Stimulated activated CD4-positive, alpha-beta T cell treated with anti-CD3 and anti-CD28 coated beads, Interleukin-12 subunit alpha, Interleukin-12 subunit beta, amount 100 ng/mL, for 4 hours (primary cell): Measurements from ENCODE around the gene ZBED1.
"Not testable (repeated sequence)": the region's sequence is repeated elsewhere in the genome, so short reads cannot be mapped to it uniquely, and the experiment has no call there.

Source experiments
- DNase-seq: peaks from one replicate; pipeline ENCODE4 v3.0.0-alpha.2; 2020

Gene ZBED1

DNA sequence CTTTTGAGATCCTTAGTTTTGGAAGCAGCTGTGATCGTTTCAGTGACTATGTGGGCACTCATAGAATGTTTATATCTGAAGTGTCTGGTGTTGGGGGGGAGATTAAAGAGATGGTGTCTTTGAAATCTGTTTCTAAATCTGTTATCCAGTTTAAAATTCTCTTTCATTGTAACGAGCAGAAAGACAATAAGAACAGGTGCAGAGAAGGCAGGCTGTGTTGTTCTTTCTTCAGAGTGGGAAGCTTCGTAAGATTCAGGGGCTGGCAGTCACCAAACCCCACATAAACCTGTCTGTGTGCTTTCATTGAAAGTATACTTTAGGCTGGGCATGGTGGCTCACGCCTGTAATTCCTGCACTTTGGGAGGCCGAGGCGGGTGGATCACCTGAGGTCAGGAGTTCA lies 16.3 kb upstream of the ZBED1 start:
- no peak for DNase-seq

DNA sequence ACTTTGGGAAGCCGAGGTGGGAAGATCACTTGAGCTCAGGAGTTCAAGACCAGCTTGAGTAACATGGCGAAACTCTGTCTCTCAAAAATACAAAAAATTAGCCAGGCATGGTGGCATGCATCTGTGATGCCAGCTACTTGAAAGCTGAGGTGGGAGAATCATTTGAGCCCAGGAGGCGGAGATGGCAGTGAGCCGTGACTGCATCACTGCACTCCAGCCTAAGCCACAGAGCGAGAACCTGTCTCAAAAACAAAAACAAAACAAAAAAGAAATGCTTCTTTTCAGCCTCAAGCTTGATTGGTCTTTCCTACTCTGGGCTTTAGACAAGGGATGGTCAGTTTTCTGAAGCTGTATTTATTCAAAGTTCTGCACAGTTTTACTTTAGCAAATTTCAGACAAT lies 15.8 kb upstream of the ZBED1 start:
- DNase-seq: no peak

DNA sequence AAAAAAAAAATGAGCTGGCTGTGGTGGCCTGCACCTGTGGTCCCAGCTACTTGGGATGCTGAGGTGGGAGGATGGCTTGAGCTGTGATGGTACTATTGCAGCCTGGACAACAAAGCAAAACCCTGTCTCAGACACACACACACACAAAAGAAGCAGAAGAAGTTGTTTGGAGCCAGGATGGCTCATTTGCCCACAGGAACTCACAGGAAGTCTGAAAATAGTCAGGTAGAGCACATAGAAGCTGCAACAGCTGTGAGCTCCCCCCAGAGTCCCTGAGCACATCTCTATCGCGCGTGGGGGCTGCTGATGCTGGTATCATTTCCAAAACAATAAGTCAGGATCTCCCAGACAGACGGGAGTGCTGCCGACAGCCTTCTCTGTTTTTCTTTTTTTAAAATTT lies 13.4 kb upstream of the ZBED1 start:
- DNase-seq: no peak

DNA sequence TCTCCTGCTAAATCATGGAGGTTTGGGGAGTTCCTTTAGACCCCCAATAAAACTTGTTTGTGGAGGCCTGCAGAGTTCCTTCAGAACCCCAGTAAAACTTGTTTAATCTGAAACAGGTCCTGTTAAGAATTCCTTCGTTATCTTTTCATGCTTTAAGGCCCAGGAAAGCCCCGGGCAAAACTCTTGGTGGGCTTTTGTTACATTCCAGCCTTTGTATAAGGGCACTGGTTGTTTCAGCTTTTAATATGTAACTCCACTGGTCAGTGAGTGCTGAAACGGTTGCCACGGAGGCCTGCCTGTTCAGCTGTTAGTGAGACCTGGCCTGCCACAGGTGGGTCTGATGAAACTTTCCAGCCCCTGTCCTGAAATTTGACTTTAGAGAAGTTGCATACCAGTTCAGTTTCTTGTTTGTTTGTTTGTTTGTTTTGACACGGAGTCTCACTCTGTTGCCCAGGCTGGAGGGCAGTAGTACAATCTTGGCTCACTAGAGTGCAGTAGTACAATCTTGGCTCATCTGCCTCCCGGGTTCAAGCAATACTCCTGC lies 12.4 kb upstream of the ZBED1 start:
- no peak for DNase-seq

- no peak for DNase-seq
Measured at GRCh38 chrX:2512501-2512900, 11.7 kb upstream of the ZBED1 start.

GRCh38 chrX:2511326-2511725 lies 10.6 kb upstream of the ZBED1 start:
- DNase-seq: no peak

DNA sequence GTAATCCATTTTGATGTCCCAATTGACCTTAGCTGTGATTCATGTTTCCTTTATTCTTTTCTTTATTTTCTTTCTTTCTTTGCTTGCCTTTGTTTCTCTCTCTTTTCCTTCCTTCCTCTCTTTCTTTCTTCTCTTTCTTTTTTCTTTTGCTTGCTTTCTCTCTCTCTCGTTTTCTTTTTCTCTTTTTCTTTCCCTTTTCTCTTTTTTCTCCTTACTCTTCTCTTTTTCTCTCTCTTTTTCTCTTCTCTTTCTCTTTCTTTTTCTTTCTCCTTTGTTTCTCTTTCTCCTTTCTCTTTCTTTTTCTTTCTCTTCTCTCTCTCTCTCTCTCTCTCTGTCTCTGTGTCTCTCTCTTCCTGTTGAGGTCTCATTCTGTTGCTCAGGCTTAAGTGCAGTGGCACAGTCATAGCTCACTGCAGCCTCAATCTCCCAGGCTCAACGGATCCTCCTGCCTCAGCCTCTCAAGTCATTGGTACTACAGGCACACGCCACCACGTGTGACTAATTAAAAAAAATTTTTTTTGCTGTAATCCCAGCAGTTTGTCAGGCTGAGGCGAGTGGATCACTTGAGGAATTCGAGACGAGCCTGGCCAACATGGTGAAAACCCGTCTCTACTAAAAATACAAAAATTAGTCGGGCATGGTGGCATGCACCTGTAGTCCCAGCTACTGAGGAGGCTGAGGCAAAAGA lies 8.0 kb upstream of the ZBED1 start:
- DNase-seq: no peak

GRCh38 chrX:2507904-2508627 lies 7.3 kb upstream of the ZBED1 start:
- DNase-seq: no peak

DNA sequence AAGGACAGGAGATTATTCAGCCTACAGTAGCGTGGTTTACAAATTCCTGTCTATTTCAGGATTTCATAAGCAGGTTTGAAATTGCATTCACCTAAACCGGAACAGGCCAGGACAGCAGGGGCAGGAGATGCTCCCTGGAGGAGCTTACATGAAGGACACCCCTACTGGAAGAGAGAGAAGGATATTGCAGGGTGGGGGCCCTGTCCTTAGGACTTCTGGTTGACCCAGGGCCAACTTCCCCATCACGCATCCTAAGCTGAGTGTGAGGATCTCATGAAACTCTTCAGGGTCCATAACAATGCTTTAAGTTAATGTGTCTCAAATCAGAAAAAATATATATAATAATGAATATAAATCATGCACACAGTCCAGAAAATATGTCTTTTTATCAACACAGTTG lies 6.4 kb upstream of the ZBED1 start:
- no peak for DNase-seq

DNA sequence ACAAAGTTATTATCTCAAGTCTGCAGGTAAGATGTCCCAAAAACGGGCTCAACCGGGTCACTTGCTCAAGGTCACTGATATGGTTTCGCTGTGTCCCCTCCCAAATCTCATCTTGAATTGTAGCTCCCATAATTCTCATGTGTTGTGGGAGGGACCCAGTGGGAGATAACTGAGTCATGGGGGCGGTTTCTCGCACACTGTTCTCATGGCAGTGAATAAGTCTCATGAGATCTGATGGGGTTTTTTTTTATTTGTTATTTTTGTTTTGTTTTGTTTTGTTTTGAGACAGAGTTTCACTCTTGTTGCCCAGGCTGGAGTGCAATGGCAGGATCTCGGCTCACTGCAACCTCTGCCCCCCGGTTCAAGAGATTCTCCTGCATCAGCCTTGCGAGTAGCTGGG lies 4.6 kb upstream of the ZBED1 start:
- not testable (repeated sequence) for DNase-seq

DNA sequence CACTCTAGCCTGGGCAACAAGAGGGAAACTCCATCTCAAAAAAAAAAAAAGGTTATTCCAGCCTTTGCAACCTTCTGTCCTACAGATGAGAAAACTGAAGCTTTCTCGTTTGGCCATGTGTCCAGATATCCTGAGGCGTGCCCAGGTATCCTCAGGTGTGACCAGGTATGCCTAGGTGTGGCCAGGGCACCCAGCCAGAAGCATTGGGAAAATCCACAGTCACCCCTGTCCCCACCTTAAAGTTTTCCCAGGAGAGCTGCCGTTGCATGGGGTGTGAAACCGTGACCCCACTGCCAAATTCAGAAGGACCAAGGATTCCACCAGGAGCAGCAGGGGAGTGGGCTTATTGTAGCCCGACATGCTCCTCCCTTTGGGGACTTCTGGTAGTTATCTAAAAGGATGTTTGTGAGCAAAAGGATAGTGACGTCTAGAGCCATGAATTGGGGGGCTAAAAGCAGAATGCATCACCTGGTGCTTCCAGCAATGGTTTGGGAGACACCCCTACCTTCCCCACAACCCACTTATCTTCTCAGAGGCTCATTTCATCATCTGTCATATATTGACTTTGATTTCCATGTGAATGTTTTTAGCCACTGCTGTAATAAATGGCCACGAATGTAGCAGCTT lies 4.0 kb upstream of the ZBED1 start:
- DNase-seq: no peak

- no peak for DNase-seq
Measured at GRCh38 chrX:2503591-2504500, 3.1 kb upstream of the ZBED1 start.

- DNase-seq: no peak
Measured at GRCh38 chrX:2502668-2503519, 2.1 kb upstream of the ZBED1 start.

- no peak for DNase-seq
Measured at GRCh38 chrX:2502120-2502667, 1.4 kb upstream of the ZBED1 start.

DNA sequence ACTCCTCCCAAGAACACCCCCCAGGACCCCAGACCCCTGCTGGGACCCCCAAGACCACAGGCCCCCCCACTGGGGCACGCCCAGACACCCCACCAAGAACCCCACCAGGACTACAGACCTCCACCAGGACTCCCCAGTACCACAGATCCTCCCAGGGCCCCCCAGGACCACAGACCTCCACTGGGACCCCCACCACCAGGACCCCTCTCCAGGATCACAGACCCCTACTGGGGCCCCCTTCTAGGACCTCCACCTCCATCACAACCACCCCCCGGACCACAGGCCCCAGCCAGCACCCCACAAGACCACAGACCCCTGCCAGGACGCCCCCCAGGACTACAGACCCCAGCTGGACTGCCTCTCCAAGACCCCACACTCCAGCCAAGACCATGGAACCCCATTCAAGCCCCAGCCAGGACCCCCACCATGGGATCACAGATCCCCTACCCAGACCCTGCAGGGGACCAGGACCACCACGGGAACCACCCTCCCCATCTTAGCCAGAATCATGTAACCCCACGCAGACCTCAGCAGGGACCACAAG lies 855 bp upstream of the ZBED1 start:
- no peak for DNase-seq

GRCh38 chrX:2500091-2500802 lies 529 bp downstream of the ZBED1 start:
- peak; percentile 52 for DNase-seq

GRCh38 chrX:2499507-2499906 lies 1.3 kb downstream of the ZBED1 start:
- no peak for DNase-seq

GRCh38 chrX:2498781-2499302 lies 1.9 kb downstream of the ZBED1 start:
- DNase-seq: no peak

GRCh38 chrX:2497961-2498780 lies 2.6 kb downstream of the ZBED1 start:
- no peak for DNase-seq
